ENCODE measurements around the gene PTPRO. TPM values are rescaled to one million over a fixed set of nuclear protein-coding genes. Genes with fewer than 3 reads are reported as not detected.

PTPRO gene
- total RNA-seq, 1 donor, result under 0.01 TPM

DNA sequence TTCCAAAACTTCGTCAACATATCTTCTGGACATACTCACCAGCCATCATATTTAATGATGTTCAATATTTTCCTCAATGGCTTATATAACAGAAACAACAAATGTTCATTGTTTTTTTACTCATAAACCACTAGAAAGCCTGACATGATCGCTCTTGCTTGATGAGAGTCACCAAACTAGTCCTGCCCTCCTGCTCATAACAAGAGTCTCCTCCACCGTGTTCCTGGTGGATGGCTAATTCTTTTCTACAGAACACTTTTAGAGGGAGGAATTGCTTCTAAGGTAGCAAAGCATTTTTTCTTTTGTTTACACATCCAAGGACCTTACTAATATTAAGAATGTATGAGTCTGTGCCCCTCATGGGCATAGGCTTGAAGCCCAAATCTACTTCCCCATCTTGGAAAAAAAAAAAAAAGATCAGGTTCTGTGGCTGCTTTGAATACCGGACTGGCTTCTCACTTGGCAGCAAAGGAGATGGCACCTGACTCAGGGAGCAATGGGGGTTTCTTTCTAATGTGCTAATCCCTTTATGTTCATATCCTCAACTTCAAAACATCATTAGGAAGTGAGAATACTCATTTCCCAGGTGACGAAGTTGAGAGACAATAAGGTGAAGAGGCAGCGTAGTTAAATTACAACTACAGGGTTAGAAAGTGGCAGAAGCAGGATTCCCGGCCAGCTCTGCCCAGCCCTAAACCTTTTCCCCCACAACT, 278.1 kb downstream of the PTPRO start:
- no peaks in the 10 kb centered on the region for H3K9me3 ChIP-seq (ENCODE audit: low read depth, low read length)
- TF ChIP-seq, protein P1, sequence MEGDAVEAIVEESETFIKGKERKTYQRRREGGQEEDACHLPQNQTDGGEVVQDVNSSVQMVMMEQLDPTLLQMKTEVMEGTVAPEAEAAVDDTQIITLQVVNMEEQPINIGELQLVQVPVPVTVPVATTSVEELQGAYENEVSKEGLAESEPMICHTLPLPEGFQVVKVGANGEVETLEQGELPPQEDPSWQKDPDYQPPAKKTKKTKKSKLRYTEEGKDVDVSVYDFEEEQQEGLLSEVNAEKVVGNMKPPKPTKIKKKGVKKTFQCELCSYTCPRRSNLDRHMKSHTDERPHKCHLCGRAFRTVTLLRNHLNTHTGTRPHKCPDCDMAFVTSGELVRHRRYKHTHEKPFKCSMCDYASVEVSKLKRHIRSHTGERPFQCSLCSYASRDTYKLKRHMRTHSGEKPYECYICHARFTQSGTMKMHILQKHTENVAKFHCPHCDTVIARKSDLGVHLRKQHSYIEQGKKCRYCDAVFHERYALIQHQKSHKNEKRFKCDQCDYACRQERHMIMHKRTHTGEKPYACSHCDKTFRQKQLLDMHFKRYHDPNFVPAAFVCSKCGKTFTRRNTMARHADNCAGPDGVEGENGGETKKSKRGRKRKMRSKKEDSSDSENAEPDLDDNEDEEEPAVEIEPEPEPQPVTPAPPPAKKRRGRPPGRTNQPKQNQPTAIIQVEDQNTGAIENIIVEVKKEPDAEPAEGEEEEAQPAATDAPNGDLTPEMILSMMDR (IDR thresholded peaks at IDR 0.05; ENCODE audit: extremely low read depth, low read depth, low read length), result no peak
- H3K4me3 ChIP-seq (ENCODE audit: insufficient read depth, low read length), result no peak overlapping the region
- peak overlapping the region; percentile 52 for H3K27ac ChIP-seq (ENCODE audit: low read depth, low read length)
- no peaks in the 10 kb centered on the region for H3K79me2 ChIP-seq (ENCODE audit: insufficient read depth, low read length)
- H3K27me3 ChIP-seq (ENCODE audit: insufficient read depth, low read length), result no peaks in the 10 kb centered on the region
- no peaks in the 10 kb centered on the region for H4K20me1 ChIP-seq (ENCODE audit: insufficient read depth, low read length)
- DNase-seq (ENCODE audit: insufficient read length, low spot score, missing footprints), result no peak
- no peak overlapping the region for H3K4me2 ChIP-seq (ENCODE audit: insufficient read depth, low read length)
- no peaks in the 10 kb centered on the region for H3K36me3 ChIP-seq (ENCODE audit: insufficient read depth, low read length)
- H2AFZ ChIP-seq (ENCODE audit: low read length), result no peak overlapping the region
- H3K4me1 ChIP-seq (ENCODE audit: insufficient read depth, low read length), result peaks cover 32% of the 10 kb centered on the region

DNA sequence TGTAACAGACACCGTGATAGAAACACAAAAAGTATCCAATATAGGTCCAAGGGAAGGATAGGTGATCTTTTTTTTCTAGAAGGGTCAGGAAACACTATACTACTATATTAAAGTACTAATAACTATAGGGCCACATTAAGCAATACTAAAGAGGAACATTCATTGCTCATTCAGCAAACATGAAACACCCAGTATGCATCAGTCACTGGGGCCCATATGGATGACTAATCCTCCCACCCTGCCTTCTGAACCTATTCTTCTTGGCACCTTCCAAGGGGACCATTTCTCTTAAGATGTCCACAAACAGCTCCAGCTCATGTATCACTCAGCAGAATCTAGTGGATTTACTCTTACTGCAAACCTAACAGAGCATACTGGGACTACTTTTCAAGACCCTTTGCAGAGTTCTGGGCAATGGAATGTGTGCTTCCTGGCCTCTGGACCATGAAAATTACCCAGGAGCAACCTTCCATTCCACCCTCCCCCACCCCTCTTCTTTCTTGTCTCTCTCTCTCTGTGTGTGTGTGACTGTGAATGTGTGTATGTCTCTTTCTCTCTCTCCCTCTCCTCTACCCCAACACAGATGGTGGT, 279.0 kb downstream of the PTPRO start:
- no peaks in the 10 kb centered on the region for H3K36me3 ChIP-seq (ENCODE audit: insufficient read depth, low read length)
- H3K79me2 ChIP-seq (ENCODE audit: insufficient read depth, low read length), result no peaks in the 10 kb centered on the region
- peak overlapping the region; percentile 52 for H3K27ac ChIP-seq (ENCODE audit: low read depth, low read length)
- H3K9me3 ChIP-seq (ENCODE audit: low read depth, low read length), result no peaks in the 10 kb centered on the region
- H2AFZ ChIP-seq (ENCODE audit: low read length), result no peak overlapping the region
- no peak overlapping the region for H3K4me3 ChIP-seq (ENCODE audit: insufficient read depth, low read length)
- no peak overlapping the region for H3K4me2 ChIP-seq (ENCODE audit: insufficient read depth, low read length)
- TF ChIP-seq, protein P1 (IDR thresholded peaks at IDR 0.05; ENCODE audit: extremely low read depth, low read depth, low read length), result no peak
- H4K20me1 ChIP-seq (ENCODE audit: insufficient read depth, low read length), result no peaks in the 10 kb centered on the region
- peak; percentile 23 for DNase-seq (ENCODE audit: insufficient read length, low spot score, missing footprints)
- no peaks in the 10 kb centered on the region for H3K27me3 ChIP-seq (ENCODE audit: insufficient read depth, low read length)
- H3K4me1 ChIP-seq (ENCODE audit: insufficient read depth, low read length), result peaks cover 32% of the 10 kb centered on the region

DNA sequence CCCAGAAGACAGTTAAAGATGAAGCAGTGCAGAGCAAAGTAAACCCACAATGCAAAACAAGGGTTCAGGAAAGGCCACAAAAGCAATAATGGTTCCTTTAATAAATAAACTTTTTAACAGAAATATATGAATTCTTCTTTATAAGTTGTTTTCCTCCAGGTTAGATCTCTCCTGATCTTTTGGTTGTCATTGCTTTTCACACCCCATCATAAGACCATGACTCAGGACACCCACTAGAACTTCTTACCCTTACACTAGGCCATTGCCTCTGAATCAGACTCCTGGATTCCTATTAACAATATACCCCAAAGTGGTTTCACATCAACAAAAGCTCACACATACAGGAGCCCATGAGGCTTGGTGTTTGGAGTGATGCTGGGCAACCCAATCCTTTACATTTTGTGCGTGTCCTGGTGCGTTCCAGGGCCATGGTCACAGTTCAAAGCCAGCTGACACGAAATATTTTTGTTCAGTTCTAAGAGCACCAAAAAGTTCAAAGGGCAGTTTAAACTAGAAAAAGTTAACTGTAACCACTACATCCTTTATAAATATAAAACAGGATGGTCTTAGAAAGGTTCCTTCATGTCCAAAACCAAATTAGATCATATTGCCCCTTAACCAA, 279.9 kb downstream of the PTPRO start:
- H3K27me3 ChIP-seq (ENCODE audit: insufficient read depth, low read length), result no peaks in the 10 kb centered on the region
- peak overlapping the region; percentile 52 for H3K27ac ChIP-seq (ENCODE audit: low read depth, low read length)
- peaks cover 32% of the 10 kb centered on the region for H3K4me1 ChIP-seq (ENCODE audit: insufficient read depth, low read length)
- H3K79me2 ChIP-seq (ENCODE audit: insufficient read depth, low read length), result no peaks in the 10 kb centered on the region
- TF ChIP-seq, protein P1 (IDR thresholded peaks at IDR 0.05; ENCODE audit: extremely low read depth, low read depth, low read length), result no peak
- no peaks in the 10 kb centered on the region for H3K9me3 ChIP-seq (ENCODE audit: low read depth, low read length)
- H3K4me2 ChIP-seq (ENCODE audit: insufficient read depth, low read length), result no peak overlapping the region
- H3K36me3 ChIP-seq (ENCODE audit: insufficient read depth, low read length), result no peaks in the 10 kb centered on the region
- peak overlapping the region; percentile 8 for H2AFZ ChIP-seq (ENCODE audit: low read length)
- no peak overlapping the region for H3K4me3 ChIP-seq (ENCODE audit: insufficient read depth, low read length)
- peak; percentile 21 for DNase-seq (ENCODE audit: insufficient read length, low spot score, missing footprints)
- H4K20me1 ChIP-seq (ENCODE audit: insufficient read depth, low read length), result no peaks in the 10 kb centered on the region

DNA sequence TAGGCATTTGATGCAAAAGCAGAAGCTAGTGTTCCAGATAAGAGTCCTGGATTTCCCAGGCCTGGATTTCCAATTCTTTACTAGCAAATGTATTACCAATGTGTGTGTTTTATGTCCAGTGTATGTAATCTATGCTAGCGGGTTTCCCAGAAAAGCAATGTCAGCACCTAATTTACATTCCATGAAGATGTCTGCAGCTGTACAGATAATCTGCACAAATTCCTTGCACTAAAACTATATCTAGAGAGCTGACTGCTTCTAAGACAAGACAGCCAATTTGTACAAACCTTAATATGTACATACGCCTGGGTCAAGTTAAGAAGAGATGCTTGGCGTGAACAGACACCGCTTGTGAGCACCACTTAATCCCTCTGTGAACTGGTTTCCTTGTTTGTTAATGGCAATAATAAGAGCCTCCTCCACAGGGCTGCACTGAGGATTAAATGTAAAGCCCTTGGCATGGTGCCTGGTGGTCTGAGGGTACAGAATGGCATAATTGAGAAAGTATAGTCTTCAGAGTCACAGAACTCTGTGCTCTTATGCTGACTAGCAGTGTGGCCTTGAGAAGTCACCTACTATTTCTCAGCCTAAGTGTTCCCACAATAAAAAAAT, 281.3 kb downstream of the PTPRO start:
- TF ChIP-seq, protein P1 (IDR thresholded peaks at IDR 0.05; ENCODE audit: extremely low read depth, low read depth, low read length), result no peak

More for the DNA sequence above, 281.3 kb downstream of the PTPRO start:
- Histone ChIP-seq H3K27ac (ENCODE audit: low read depth, low read length) (no peak overlapping the region), H3K27me3 (ENCODE audit: insufficient read depth, low read length) (no peaks in the 10 kb centered on the region), H3K79me2 (ENCODE audit: insufficient read depth, low read length) (no peaks in the 10 kb centered on the region), H3K36me3 (ENCODE audit: insufficient read depth, low read length) (no peaks in the 10 kb centered on the region), H3K9me3 (ENCODE audit: low read depth, low read length) (no peaks in the 10 kb centered on the region), H3K4me3 (ENCODE audit: insufficient read depth, low read length) (no peak overlapping the region), H3K4me2 (ENCODE audit: insufficient read depth, low read length) (no peak overlapping the region), H2AFZ (ENCODE audit: low read length) (no peak overlapping the region), H3K4me1 (ENCODE audit: insufficient read depth, low read length) (peaks cover 34% of the 10 kb centered on the region), H4K20me1 (ENCODE audit: insufficient read depth, low read length) (no peaks in the 10 kb centered on the region)
- DNase-seq (ENCODE audit: insufficient read length, low spot score, missing footprints), result no peak
